Testis (tissue), 3 donors: ENCODE measurements around the gene PPP2R2C. TPM values are rescaled to one million over a fixed set of nuclear protein-coding genes. Genes with fewer than 3 reads are reported as not detected.

Experiments
- DNase-seq: peaks from one replicate; pipeline ENCODE4 v3.0.0-alpha.2; 2019
- H3K27ac ChIP-seq, 2 donors: fragments of 200-600 bp; sonication (generic); one replicate each; pipeline ENCODE4 v1.5.1; 2019
- H3K27me3 ChIP-seq: fragments of 200-600 bp; sonication (generic); one replicate; pipeline ENCODE4 v1.5.1; 2019
- H3K36me3 ChIP-seq: fragments of 200-600 bp; sonication (generic); one replicate; pipeline ENCODE4 v1.5.1; 2017; ENCODE audit warnings: low read depth; ENCODE audit errors: missing control alignments
- H3K4me1 ChIP-seq: fragments of 200-600 bp; sonication (generic); one replicate; pipeline ENCODE4 v1.5.1; 2019
- H3K4me3 ChIP-seq, 2 donors: fragments of 200-600 bp; sonication (generic); one replicate each; pipeline ENCODE4 v1.5.1; 2017 to 2019
- H3K9me3 ChIP-seq: fragments of 200-600 bp; sonication (generic); one replicate; pipeline ENCODE4 v1.5.1; 2017
- POLR2A ChIP-seq: fragments of 450-650 bp; IDR thresholded peaks from one replicate; pipeline ENCODE4 v1.6.1; 2017; ENCODE audit warnings: antibody characterized with exemption, mild to moderate bottlenecking, moderate library complexity
- WGBS, 2 donors: methylation state at CpG; one replicate each; pipeline ENCODE4 v1.1.5; 2018; 5-methylcytosine and 5-hydroxymethylcytosine counted together
- intact Hi-C: fragments of 100-400 bp; cut with DNase I; formaldehyde crosslinking; loops from one replicate; pipeline ENCODE4 v1.15.1; 2023; ENCODE audit warnings: low total_unique reads
- polyA plus RNA-seq: library from polyadenylated mRNA; stranded (reverse); fragments of 350-450 nt; fragmentation: Illumina TruSeq; extraction: RNeasy Lipid Tissue Mini Kit (QIAGEN cat#74804); gene quantifications from one replicate; pipeline ENCODE4 v1.2.3, GENCODE V29; 2014; ENCODE audit warnings: low read depth, low replicate concordance; ENCODE audit not compliant: insufficient read depth
- total RNA-seq, 2 donors: library from RNA; depleted of rRNA; stranded (reverse); fragments of >200 nt; gene quantifications; one replicate each; pipeline ENCODE4 v1.2.3, GENCODE V29; 2016
- TF ChIP-seq, protein P1 (sequence below), 3 experiments: fragments of 450-650 bp in 2 of 3; fragments of 200-600 bp in 1 of 3; sonication (generic) in 1 of 3; IDR thresholded peaks; one replicate each; pipeline ENCODE4 v1.5.1; 2016 to 2019; ENCODE audit warnings: antibody characterized with exemption in 3 of 3, mild to moderate bottlenecking in 2 of 3, moderate library complexity in 1 of 3

Gene PPP2R2C
- total and polyA plus RNA-seq, 3 donors from 2014 or later, result 7.9 to 20.4 (median 13.1) TPM

DNA sequence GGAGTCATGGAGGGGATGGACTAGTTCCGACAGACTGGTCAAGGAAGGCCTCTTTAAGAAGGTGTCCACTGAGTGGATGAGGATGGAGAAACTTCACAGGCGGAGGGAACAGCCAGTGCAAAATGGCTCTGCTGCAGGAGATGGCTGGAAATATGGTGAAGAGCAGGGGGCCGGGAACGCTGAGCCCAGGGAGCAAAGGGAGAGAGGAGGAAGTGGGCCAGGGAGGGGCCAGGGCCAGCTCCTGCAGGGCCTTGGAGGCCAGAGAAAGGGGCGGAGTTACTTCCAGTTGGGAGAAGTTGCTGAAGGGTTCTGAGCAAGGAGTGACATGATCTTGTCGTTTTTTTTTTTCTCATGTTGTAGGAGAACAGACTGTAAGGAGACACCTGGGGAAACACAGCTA is 108.3 kb downstream of the PPP2R2C start:
- Histone ChIP-seq H3K9me3 (no peaks in the 10 kb centered on the region), H3K4me3 (no peak overlapping the region), H3K4me1 (no peaks in the 10 kb centered on the region), H3K27me3 (no peaks in the 10 kb centered on the region), H3K36me3 (no peaks in the 10 kb centered on the region), H3K27ac (no peak overlapping the region)
- WGBS, 2 donors, result 81 to 87% methylated on average over 6 of the region's 6 CpGs
- no peak for DNase-seq
- intact Hi-C loops, result no loop called here
- no peak for TF ChIP-seq POLR2A
- TF ChIP-seq, protein P1, sequence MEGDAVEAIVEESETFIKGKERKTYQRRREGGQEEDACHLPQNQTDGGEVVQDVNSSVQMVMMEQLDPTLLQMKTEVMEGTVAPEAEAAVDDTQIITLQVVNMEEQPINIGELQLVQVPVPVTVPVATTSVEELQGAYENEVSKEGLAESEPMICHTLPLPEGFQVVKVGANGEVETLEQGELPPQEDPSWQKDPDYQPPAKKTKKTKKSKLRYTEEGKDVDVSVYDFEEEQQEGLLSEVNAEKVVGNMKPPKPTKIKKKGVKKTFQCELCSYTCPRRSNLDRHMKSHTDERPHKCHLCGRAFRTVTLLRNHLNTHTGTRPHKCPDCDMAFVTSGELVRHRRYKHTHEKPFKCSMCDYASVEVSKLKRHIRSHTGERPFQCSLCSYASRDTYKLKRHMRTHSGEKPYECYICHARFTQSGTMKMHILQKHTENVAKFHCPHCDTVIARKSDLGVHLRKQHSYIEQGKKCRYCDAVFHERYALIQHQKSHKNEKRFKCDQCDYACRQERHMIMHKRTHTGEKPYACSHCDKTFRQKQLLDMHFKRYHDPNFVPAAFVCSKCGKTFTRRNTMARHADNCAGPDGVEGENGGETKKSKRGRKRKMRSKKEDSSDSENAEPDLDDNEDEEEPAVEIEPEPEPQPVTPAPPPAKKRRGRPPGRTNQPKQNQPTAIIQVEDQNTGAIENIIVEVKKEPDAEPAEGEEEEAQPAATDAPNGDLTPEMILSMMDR (IDR thresholded peaks at IDR 0.05), result no peak

GRCh38 chr4:6362896-6363295 is 109.5 kb downstream of the PPP2R2C start:
- no peaks in the 10 kb centered on the region for H3K9me3 ChIP-seq
- no peaks in the 10 kb centered on the region for H3K27me3 ChIP-seq
- TF ChIP-seq POLR2A, result no peak
- TF ChIP-seq, protein P1 (IDR thresholded peaks at IDR 0.05), result no peak
- intact Hi-C loops, result no loop called here
- no peak overlapping the region for H3K4me3 ChIP-seq
- no peaks in the 10 kb centered on the region for H3K4me1 ChIP-seq
- no peaks in the 10 kb centered on the region for H3K36me3 ChIP-seq
- WGBS, 2 donors, result 42% methylated on average over 6 to 8 of the region's 8 CpGs
- no peak overlapping the region for H3K27ac ChIP-seq
- peak; percentile 54 for DNase-seq

DNA sequence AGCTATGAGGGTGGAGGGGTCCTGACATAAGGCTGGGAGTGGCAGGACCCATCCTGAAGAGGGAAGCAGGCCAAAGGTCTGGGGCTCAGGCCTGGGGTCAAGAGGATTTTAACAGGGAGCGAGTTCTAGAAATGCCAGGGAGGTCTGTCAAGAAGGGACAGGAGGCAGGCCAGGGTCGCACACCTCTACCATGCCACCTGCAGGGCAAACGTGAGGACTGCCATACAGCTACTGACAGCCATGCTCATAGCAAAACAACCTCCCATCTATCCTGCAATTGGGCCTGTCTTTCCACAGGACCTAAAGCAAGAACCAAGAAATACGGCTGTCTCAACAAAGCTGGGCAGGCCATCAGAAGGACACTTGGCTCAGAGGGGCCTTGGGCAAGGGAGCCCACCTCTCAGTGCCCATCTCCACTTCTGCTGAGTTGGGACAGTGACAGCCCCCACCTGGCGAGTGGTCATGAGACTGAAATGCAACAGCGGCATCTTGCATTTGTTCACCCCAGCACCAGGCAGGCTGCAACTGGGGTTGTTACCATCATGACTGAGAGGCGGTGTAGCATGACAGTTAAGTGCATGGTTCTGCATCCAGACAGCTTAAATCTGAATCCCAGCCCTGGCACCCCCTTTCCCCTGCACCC is 110.0 kb downstream of the PPP2R2C start:
- H3K27me3 ChIP-seq, result no peaks in the 10 kb centered on the region
- WGBS, 2 donors, result 80 to 84% methylated on average over 7 of the region's 7 CpGs
- no peaks in the 10 kb centered on the region for H3K9me3 ChIP-seq
- intact Hi-C loops, result no loop called here
- TF ChIP-seq POLR2A, result no peak
- TF ChIP-seq, protein P1 (IDR thresholded peaks at IDR 0.05), result no peak
- no peak overlapping the region for H3K4me3 ChIP-seq
- H3K4me1 ChIP-seq, result no peaks in the 10 kb centered on the region
- DNase-seq, result no peak
- H3K27ac ChIP-seq, result no peak overlapping the region
- H3K36me3 ChIP-seq, result no peaks in the 10 kb centered on the region

DNA sequence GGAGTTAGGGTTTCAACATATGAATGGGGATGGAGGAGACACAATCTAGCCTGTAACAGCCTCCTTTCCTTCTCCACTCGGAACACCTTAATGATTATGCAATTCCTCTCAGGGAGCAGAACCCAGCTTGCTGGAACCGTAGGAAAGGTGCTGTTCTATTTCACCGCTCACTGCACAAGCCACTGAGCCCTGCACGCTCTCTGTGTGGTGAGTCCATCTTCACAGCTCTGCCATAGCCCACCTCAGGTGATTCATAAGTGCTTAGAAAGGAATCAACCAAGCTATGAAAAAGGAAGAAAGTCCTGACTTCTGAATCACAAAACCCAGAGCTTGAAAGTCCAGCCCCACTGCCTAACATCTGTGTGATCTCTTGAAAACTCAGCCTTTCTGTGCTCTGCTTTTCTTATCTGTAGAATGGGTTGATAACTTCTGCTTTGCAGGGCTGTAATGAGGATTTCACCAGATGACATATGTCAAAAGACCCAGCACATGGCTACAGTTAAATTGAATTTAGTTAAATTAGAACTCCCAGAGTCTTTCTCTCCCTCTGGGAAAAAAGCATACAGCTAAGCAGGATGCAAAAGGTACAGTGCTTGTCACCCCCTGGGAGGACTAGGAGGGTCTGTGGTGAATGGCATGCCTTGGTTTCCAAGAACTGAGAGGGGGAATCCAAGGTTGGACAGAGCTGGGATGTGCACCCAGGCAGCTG is 111.2 kb downstream of the PPP2R2C start:
- H3K27ac ChIP-seq, result no peak overlapping the region
- intact Hi-C loops, result no loop called here
- no peaks in the 10 kb centered on the region for H3K9me3 ChIP-seq
- no peak for DNase-seq
- H3K27me3 ChIP-seq, result no peaks in the 10 kb centered on the region
- no peaks in the 10 kb centered on the region for H3K36me3 ChIP-seq
- TF ChIP-seq, protein P1 (IDR thresholded peaks at IDR 0.05), result no peak
- no peak for TF ChIP-seq POLR2A
- no peaks in the 10 kb centered on the region for H3K4me1 ChIP-seq
- WGBS, 2 donors, result 81 to 84% methylated on average over 4 of the region's 4 CpGs
- no peak overlapping the region for H3K4me3 ChIP-seq
